HG03520 (cell line): ENCODE results near the gene RGS18.
A peak's percentile ranks its signal among the peaks of the same experiment; 100 is the strongest.
"Not testable (repeated sequence)": the region's sequence is repeated elsewhere in the genome, so short reads cannot be mapped to it uniquely, and the experiment has no call there.

Source experiments
- ATAC-seq: cut with Tn5 transposase; IDR thresholded peaks from one replicate; pipeline ENCODE4 v1.9.1; 2021; ENCODE audit warnings: mild to moderate bottlenecking, moderate library complexity; ENCODE audit not compliant: unreplicated experiment

Gene RGS18, protein sequence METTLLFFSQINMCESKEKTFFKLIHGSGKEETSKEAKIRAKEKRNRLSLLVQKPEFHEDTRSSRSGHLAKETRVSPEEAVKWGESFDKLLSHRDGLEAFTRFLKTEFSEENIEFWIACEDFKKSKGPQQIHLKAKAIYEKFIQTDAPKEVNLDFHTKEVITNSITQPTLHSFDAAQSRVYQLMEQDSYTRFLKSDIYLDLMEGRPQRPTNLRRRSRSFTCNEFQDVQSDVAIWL

DNA sequence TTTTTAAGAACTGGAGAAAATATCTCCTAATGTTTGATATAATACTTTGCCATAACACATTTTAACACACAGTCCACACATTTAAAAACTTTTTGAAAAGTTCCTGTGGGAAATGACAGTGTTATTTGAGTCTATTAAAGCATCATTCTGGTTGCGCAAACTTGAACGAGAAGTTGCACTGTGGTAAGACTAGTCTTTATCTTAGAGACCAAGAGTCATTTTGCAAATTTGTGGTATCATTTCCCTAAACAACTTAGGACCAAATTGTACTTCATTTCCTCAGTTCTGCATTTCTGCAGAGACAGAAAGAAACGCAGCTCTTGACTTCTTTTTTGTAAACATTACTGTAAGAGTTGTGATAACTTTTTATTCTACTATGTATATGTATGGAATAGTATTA lies at the start of gene RGS18:
TSS of gene RGS18 (plus strand) at position 282 of the 400 bp plus-strand sequence. CDS start 176 bp downstream, outside the sequence.
- ATAC-seq = peak; percentile 90

DNA sequence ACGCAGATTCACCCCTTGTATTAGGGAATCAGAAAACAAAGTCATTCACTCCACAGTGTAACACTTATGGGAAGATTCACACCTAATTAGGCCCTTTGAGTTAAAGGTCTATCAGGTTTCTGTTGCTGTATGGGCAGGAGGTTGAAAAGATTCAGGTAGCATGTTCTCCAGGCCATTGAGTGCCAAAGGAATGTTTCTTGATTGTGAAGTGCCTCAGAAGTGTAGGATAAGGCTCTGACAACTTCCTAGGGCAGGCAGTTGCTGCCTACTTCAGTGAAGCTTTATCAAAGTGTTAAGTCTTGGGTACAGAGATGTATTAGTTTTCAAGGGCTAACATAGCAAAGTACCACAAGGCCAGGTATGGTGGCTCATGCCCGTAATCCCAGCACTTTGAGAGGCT lies 48.7 kb upstream of the RGS18 start:
- ATAC-seq = no peak

DNA sequence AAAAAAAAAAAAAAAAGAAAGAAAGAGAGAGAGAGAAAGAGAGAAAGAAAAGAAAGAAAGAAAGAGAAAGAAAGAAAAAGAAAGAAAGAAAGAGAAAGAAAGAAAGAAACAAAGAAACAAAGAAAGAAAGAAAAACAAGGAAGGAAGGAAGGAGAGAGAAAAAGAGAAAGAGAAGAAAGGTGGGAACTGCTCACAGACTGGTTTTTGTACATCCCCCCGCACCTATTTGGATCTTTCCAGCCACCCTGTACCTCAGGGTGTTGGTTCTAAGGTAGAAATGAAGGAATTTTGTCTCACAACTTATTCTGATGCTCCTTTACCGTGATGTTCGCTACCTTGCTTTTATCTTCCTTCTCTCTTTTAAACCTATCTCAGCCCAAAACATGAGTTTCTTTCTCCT lies 43.3 kb upstream of the RGS18 start:
- no peak for ATAC-seq

DNA sequence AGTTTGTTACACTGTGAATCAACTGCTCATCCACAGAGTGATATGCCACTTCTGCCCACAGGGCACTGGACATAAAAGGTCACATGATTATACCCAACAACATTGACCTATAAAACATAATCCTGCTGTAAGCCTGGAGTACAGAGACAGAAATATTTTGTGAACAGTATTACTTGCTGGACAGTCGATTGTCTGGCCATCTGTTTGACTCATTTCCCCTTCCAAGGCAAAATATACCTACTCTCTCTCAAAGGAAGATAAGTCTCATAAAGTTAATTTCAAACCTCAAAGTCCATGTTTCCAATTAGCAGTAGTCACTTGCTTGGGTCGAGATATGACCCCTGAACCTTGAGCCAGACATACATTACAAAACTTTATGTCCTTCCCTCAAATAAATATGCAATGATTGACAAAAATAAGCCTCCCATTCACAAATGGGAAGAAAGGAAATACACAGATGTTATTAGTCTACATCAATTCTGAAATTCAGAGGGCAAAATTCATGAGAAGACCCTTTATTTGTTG lies 39.3 kb upstream of the RGS18 start:
- no peak for ATAC-seq

DNA sequence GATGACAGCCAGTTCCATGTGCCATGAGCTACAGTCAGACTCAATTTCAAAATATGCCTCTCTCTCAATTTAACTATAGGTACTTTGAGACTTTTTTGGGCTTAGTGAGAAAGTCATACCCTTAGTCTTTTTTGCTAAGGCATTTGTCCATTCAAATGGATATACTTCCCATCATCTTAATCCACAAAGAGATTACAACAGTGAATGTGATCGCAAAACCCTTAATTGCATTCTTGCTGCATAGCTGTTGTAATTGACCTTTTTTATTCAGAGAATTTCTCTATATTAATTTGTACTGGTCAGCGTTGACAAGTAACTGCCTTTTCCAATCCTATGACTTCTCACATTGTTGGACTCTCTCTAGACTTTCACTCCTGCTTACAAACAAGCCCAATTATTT lies 38.6 kb upstream of the RGS18 start:
- ATAC-seq = no peak

DNA sequence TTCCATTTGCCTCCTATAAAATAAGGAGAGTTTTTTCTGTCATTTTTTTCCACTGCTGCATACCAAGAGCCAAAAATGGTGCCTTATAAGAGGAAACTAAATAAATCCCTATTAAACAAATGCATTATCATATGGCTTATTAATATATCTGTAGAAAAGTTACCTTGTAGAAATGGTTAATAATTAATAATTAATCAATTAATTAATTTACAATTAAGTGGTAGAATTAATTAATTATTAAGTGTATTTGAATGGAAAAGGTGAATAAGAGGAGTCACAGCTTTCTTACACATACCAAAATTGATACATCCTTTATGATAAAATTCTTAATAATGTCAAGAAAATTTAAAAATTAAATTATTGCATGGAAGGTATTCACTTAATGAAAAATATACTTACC lies 35.6 kb upstream of the RGS18 start:
- ATAC-seq = no peak

DNA sequence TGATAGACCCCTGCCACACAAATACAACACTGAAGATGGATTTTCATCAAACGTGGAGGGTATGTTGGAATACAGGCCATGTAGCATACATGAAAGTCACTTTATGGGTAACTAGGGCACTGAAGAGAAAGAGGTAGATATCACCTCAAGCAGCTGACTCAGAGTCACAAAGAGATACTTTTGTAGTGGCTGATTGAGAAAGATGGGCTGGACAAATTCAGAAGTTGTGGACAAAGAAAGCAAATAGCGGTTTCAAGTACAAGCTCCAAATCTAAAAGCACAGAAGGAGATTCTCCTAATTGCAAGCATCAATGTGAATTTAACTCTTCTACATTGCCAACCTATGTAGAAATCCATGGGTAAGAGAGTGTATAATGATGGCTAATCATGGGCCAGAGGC lies 35.0 kb upstream of the RGS18 start:
- no peak for ATAC-seq

DNA sequence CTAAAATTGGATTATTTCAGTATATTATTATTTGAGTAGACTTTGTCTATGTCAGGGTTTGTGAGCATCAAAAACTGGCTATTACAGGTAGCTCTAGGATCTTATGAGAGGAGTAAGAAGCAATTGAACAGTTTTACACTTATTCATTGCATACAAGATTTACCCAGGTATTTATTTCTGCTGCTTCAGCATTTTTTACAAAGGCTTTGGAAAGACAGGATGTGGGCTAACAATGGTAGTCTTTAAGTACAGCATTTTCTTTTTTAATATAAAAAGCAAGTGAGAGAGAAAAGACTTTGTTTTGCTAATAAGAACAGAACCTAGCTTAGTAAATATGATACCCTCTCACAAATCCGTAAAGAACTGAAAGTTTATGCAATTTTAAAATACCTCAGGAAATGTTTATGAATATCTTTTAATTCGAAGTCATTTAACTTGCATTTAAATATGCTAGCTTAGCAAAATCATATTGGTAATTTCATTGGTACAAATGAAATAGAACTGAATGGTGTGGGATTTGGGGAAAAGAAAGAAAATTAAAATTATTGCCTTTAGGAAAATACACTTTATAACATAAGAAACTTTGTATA lies 32.1 kb upstream of the RGS18 start:
- no peak for ATAC-seq

DNA sequence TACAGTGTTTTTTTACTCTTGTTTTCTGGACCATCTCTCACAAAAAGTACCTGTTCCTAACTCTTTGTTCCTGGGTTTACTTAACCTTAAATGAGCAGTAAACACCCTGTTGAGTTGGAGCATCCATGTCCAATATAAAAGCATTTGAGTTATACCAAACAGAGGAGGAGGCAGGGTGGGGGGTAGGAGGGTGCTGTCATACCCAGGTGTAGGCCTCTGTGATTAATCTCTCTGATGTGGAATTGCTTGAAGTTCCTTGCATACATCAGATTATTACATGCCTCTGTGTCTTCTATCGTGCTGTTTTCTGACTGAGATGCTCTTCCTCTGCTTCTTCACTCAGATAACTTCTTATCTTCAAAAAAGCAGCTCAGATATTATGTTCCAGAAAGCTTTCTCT lies 28.1 kb upstream of the RGS18 start:
- no peak for ATAC-seq

DNA sequence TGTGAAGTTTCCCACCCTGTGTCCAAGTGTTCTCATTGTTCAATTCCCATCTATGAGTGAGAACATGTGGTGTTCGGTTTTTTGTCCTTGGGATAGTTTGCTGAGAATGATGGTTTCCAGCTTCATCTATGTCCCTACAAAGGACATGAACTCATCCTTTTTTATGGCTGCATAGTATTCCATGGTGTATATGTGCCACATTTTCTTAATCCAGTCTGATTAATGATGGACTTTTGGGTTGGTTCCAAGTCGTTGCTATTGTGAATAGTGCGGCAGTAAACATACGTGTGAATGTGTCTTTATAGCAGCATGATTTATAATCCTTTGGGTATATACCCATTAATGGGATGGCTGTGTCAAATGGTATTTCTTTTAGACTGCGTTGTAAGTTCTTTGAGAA lies 27.4 kb upstream of the RGS18 start:
- not testable (repeated sequence) for ATAC-seq

DNA sequence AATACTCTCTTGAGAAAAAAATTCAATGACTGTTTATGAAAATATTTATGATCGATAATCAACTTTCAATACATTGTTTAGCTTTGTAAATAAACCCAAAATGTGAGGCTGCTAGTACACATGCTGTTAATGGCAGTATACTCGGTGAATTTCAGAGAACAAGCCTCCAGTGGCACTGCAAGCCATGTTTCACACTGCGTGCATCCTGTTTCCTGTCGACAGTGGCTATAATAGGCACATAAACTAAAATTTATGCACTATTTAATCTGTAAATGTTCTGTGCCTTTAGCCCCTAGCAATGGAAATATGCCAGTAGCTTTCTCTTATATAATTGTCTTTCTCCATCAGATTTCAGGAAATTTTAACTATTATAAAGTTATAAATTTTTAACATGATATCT lies 26.3 kb upstream of the RGS18 start:
- no peak for ATAC-seq

DNA sequence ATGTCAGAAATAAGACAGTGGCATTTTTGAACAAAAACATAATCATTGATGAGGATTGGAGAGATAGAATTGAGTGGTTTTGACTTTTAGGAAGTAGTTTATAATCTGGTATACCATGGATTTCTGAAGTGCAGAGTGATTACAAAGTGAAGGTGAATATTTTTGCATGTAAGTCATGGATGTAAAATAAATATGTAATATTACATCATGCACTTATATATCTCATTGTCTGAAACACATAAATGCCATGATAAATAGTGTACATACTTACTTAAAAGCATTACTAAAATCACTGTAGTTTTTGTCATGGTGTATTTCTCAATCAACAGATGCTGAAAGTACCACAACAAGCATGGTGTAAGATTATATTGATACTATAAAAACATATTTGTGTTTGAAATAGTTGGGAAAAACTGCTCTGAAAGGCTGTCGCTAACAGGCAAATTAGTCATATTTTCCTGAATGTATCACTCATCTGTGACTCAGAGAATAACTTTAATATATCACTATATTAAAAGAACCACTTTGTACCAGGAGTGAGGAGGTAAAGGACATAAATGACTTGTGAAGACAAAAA lies 24.8 kb upstream of the RGS18 start:
- no peak for ATAC-seq

DNA sequence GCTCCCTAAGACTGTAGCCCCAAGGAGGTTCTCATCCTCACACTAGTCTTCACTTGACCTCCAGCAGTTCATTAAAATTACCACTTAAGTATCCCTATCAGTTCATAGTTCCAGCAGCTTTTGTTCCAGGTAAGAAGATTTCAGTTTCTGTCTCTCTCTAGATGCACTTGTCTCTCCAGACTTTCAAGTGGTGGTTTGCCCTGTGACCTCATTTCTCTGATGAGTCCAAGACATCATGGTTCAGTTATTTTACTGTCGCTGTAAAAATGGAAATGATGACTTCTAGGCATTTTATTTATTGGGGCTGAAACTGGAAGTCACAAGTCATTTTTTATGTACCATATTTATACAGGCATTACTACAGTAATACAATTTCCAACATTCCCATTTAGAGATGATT lies 17.9 kb upstream of the RGS18 start:
- no peak for ATAC-seq

DNA sequence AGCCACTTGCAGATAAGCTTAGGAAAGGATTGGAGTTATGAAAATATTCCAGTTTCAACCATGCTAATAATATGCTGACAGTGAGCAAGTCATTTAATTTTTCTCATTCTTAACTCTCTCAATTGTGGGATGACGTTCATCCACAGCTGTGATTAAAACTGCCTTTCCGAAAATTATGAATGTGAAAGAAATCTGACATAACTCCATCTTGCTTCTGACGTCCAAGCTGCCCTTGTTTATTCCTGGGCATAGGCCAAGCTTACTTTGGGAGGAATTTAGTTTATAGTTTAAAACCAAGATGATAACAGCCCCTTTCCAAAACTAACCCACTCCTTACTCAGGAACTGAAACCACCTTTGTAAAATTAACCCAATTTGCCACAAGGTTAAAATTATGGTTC lies 11.0 kb upstream of the RGS18 start:
- no peak for ATAC-seq

DNA sequence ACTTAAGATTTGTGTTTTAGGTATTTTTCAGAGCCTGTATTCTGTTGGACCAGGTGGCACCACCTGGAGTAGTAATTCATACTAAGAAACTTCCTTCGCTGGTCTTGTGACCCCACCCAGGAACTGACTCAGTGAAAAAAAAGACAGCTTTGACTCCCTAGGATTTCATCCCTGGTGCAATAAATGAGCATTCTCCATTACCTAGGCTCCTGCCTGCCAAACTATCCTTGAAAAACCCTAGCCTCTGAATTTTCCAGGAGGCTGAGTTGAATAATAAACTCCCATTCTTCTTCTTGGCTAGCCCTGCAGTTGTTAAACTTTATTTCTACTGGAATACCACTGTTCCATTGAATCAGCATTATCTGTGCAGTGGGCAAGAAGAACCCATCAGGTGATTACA lies 10.6 kb upstream of the RGS18 start:
- ATAC-seq = no peak

DNA sequence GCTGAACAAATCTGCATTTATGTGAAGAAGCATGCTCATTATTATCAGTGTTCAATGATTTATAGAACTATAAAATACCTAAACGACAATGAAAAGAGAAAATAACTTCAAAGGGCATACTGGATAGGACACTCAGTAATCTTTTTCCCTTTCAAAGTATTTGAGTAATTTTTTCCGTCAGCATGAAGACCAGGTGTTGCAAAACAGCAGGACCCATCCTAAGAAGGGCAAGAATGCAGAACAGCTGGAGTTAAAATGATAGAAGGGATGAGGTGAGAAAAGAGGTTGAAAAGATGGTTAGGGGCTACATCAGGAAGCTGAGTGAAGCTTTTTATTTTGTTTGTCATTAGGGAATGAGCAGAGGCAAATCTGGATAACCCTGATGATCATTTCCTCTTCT lies 7.1 kb upstream of the RGS18 start:
- no peak for ATAC-seq

DNA sequence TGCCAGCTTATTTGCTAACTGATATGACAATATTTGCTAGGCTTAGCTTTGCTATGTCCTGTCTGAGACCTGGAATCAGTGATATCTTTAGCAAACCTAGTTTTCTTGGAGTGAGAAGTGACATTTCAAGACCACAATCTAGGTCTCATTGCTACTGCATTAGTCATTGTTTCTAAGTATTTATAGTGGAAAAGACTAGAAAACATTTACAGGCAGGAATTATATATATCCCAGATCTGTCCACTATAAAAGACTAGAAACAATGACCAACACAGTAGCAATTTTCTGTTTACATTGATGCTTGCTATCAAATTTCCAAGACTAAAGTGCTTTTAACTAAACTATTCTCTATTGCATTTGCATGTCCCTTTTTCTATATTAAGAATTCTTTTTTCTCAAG lies 5.0 kb upstream of the RGS18 start:
- no peak for ATAC-seq

DNA sequence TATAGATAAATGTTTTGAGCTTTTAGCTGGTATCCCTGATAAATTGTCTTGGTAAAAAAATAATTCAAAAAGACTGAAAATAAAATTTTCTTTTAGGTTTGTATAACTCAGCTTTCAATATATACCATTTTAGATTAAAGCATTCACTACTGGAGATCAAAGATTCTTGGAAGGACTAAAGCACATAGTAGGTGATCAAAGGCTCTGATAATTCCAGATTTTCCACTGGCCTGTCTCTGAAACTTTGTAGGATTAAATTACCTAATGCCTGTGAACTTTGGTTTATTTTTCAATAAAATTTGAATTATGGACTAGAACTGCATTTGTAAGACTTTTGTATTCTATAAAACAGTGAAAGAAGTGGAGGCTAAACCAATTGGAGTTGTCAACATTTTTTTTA lies 1.2 kb upstream of the RGS18 start:
- ATAC-seq = no peak

DNA sequence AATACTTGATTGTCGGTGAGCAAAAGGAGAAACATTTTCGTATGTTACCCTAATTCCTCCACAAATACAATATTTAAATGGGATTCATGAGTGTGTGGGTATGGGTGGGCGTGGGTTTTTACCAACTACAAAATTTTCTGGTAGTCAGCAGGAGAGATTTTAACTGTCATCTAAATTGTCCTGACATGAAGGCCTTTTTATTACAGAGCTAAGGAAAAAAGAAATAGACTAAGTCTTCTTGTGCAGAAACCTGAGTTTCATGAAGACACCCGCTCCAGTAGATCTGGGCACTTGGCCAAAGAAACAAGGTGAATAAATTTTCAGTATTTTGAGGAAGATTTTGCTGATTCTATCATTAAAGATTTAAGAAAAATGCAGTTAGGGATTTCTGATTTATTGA lies 752 bp downstream of the RGS18 start:
- ATAC-seq = no peak

DNA sequence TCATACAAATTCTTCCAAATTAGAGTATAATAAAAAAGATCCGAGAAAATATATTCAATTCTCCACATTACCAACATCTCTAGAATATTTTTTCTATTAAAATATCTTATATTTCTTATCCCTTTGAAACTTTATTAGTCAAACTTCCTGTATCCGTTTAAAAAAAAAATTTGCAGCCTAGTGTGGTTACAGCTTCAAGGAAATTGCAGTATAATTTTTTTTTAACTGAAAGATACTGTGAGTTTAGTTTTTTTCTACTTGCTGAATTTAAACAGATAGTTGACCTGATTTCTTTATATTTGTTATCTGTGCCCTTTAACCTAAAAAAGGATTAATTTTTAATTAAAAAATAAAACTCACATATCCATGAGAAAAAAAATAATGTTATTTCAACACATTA lies 1.5 kb downstream of the RGS18 start:
- no peak for ATAC-seq

DNA sequence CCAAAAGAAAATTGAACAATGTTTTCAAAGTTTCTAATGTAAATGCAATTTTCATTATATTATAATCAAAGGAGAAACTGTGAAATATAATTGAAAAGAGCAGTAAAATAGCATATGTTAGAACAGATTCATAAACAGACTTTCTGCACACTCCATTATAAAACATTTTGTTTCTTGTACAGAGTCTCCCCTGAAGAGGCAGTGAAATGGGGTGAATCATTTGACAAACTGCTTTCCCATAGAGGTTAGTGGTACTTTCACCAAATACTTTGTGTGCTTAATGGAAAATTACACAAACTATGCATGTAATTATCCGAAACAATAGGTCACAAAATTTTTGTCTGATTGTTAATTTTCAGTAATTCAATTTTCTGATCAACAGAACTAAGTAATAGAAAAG lies 1.9 kb downstream of the RGS18 start:
- ATAC-seq = no peak

DNA sequence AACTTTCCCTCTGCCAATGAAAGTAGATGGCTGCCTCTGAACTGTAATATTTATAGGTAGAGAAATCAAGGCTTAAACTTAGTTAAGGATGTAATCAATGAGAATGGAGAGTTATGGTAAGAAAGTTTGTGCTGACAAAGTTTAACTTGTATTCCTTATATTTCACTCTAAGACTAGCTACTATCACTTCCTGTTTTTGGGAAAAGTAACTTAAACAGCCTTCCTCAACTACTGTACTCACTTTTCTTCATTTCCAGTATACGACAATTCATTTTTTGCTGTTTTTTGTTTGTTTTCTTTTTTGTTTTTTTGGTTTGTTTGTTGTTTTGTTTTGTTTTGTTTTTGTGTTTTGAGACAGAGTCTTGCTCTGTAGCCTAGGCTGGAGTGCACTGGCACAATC lies 3.7 kb downstream of the RGS18 start:
- ATAC-seq = no peak

DNA sequence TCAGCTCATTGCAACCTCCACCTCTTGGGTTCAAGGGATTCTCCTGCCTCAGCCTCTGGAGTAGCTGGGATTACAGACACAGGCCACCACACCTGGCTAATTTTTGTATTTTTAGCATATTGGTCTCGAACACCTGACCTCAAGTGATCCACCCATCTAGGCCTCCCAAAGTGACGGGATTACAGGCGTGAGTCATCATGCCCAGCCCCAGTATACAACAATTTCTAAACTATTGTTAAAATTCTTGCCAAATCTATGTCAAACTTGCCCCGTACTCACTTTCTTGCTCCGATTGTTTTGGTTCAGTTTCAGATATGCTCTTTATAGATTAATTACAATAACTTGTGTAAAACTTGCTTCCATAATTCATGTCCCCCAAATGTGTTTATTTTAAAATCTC lies 4.1 kb downstream of the RGS18 start:
- no peak for ATAC-seq
